Subcutaneous abdominal adipose tissue (tissue), 5 donors: ENCODE results near the gene EYA2.

ENCODE experiments used
- H3K27ac ChIP-seq: one replicate; pipeline ENCODE4 v1.7.0; 2013; ENCODE audit warnings: low read depth, mild to moderate bottlenecking, inconsistent platforms, low read length, moderate library complexity
- H3K27me3 ChIP-seq, 5 donors: one replicate each; pipeline ENCODE4 v1.7.0; 2013; ENCODE audit warnings: low read length in 5 of 5, inconsistent platforms in 1 of 5; ENCODE audit not compliant: control insufficient read depth in 5 of 5, insufficient read depth in 4 of 5
- H3K36me3 ChIP-seq, 5 donors: one replicate each; pipeline ENCODE4 v1.7.0; 2013; ENCODE audit warnings: low read length in 5 of 5; ENCODE audit not compliant: control insufficient read depth in 5 of 5, insufficient read depth in 5 of 5
- H3K4me1 ChIP-seq, 5 donors: one replicate each; pipeline ENCODE4 v1.7.0; 2013; ENCODE audit warnings: low read length in 5 of 5, mild to moderate bottlenecking in 3 of 5, moderate library complexity in 1 of 5; ENCODE audit not compliant: control insufficient read depth in 5 of 5, insufficient read depth in 5 of 5
- H3K4me3 ChIP-seq, 5 donors: one replicate each; pipeline ENCODE4 v1.7.0; 2013; ENCODE audit warnings: low read length in 5 of 5, low read depth in 1 of 5
- H3K9ac ChIP-seq, 5 donors: one replicate each; pipeline ENCODE4 v1.7.0; 2013; ENCODE audit warnings: low read length in 5 of 5, mild to moderate bottlenecking in 4 of 5, moderate library complexity in 3 of 5
- H3K9me3 ChIP-seq, 5 donors: one replicate each; pipeline ENCODE4 v1.7.0; 2013; ENCODE audit warnings: low read length in 5 of 5; ENCODE audit not compliant: control insufficient read depth in 5 of 5
- donor health status: healthy.
- donor health status: healthy.
- donor health status: healthy.
- donor health status: healthy.
- donor health status: healthy.

The EYA2 gene

GRCh38 chr20:47129306-47129705, 234.7 kb downstream of the EYA2 start:
- Histone ChIP-seq H3K27ac (no peak overlapping the region), H3K9ac (no peak overlapping the region), H3K27me3 (no peaks in the 10 kb centered on the region), H3K4me3 (no peak overlapping the region), H3K9me3 (no peaks in the 10 kb centered on the region), H3K36me3 (no peaks in the 10 kb centered on the region), H3K4me1 (peaks cover 6 to 37% (median 30%) of the 10 kb centered on the region in 5 donors)

GRCh38 chr20:47133809-47134456, 239.3 kb downstream of the EYA2 start:
- no peak overlapping the region for H3K4me3 ChIP-seq
- H3K9ac ChIP-seq: no peak overlapping the region
- H3K9me3 ChIP-seq: no peaks in the 10 kb centered on the region
- H3K27ac ChIP-seq: no peak overlapping the region
- H3K4me1 ChIP-seq: peaks cover 4 to 16% (median 12%) of the 10 kb centered on the region in 5 donors
- H3K27me3 ChIP-seq: no peaks in the 10 kb centered on the region
- no peaks in the 10 kb centered on the region for H3K36me3 ChIP-seq

- peaks cover 4 to 17% (median 12%) of the 10 kb centered on the region in 5 donors for H3K4me1 ChIP-seq
- H3K9me3 ChIP-seq: peaks cover 0 to 5% (median 0%) of the 10 kb centered on the region in 5 donors
- H3K4me3 ChIP-seq: no peak overlapping the region
- no peak overlapping the region for H3K9ac ChIP-seq
- H3K36me3 ChIP-seq: no peaks in the 10 kb centered on the region
- no peak overlapping the region for H3K27ac ChIP-seq
- no peaks in the 10 kb centered on the region for H3K27me3 ChIP-seq
Observed at GRCh38 chr20:47136782-47137181, 242.1 kb downstream of the EYA2 start.

GRCh38 chr20:47137231-47137870, 242.7 kb downstream of the EYA2 start:
- H3K4me3 ChIP-seq: no peak overlapping the region
- no peaks in the 10 kb centered on the region for H3K36me3 ChIP-seq
- no peak overlapping the region for H3K27ac ChIP-seq
- H3K4me1 ChIP-seq: peaks cover 4 to 18% (median 12%) of the 10 kb centered on the region in 5 donors
- peaks cover 0 to 5% (median 0%) of the 10 kb centered on the region in 5 donors for H3K9me3 ChIP-seq
- H3K27me3 ChIP-seq: no peaks in the 10 kb centered on the region
- no peak overlapping the region for H3K9ac ChIP-seq

- no peaks in the 10 kb centered on the region for H3K36me3 ChIP-seq
- H3K9ac ChIP-seq: no peak overlapping the region
- H3K9me3 ChIP-seq: peaks cover 0 to 5% (median 0%) of the 10 kb centered on the region in 5 donors
- no peaks in the 10 kb centered on the region for H3K27me3 ChIP-seq
- H3K27ac ChIP-seq: no peak overlapping the region
- H3K4me1 ChIP-seq: peaks cover 0 to 4% (median 0%) of the 10 kb centered on the region in 5 donors
- no peak overlapping the region for H3K4me3 ChIP-seq
Observed at GRCh38 chr20:47139934-47140535, 245.4 kb downstream of the EYA2 start.

GRCh38 chr20:47141350-47141921, 246.8 kb downstream of the EYA2 start:
- no peaks in the 10 kb centered on the region for H3K36me3 ChIP-seq
- peaks cover 0 to 5% (median 0%) of the 10 kb centered on the region in 5 donors for H3K9me3 ChIP-seq
- no peak overlapping the region for H3K27ac ChIP-seq
- no peak overlapping the region for H3K4me3 ChIP-seq
- no peak overlapping the region for H3K9ac ChIP-seq
- no peaks in the 10 kb centered on the region for H3K27me3 ChIP-seq
- H3K4me1 ChIP-seq: peaks cover 0 to 4% (median 0%) of the 10 kb centered on the region in 5 donors

- Histone ChIP-seq H3K27me3 (no peaks in the 10 kb centered on the region), H3K4me3 (no peak overlapping the region), H3K27ac (no peak overlapping the region), H3K36me3 (no peaks in the 10 kb centered on the region), H3K4me1 (peaks cover 0 to 4% (median under 1%) of the 10 kb centered on the region in 5 donors), H3K9ac (no peak overlapping the region), H3K9me3 (peaks cover 0 to 5% (median 0%) of the 10 kb centered on the region in 5 donors)
Observed at GRCh38 chr20:47141941-47142773, 247.5 kb downstream of the EYA2 start.

- no peak overlapping the region for H3K27ac ChIP-seq
- H3K4me3 ChIP-seq: no peak overlapping the region
- H3K9ac ChIP-seq: no peak overlapping the region
- H3K36me3 ChIP-seq: no peaks in the 10 kb centered on the region
- peaks cover 0 to 8% (median 4%) of the 10 kb centered on the region in 5 donors for H3K4me1 ChIP-seq
- peaks cover 0 to 5% (median 0%) of the 10 kb centered on the region in 5 donors for H3K9me3 ChIP-seq
- no peaks in the 10 kb centered on the region for H3K27me3 ChIP-seq
Observed at GRCh38 chr20:47142774-47143170, 248.1 kb downstream of the EYA2 start.

GRCh38 chr20:47143657-47144056, 249.0 kb downstream of the EYA2 start:
- no peak overlapping the region for H3K27ac ChIP-seq
- no peak overlapping the region for H3K4me3 ChIP-seq
- H3K9ac ChIP-seq: no peak overlapping the region
- peaks cover 0 to 8% (median 4%) of the 10 kb centered on the region in 5 donors for H3K4me1 ChIP-seq
- H3K9me3 ChIP-seq: peaks cover 0 to 5% (median 0%) of the 10 kb centered on the region in 5 donors
- H3K36me3 ChIP-seq: no peaks in the 10 kb centered on the region
- H3K27me3 ChIP-seq: no peaks in the 10 kb centered on the region
